HCT116 (cell line): ENCODE data around the gene SWT1. TPM values are rescaled to one million over a fixed set of nuclear protein-coding genes. Genes with fewer than 3 reads are reported as not detected.

Source experiments
- total RNA-seq: library from RNA; stranded (reverse); gene quantifications from one replicate; pipeline ENCODE4 v1.2.1, GENCODE V29; 2021; ENCODE audit not compliant: unreplicated experiment

Gene SWT1
- total RNA-seq, 1 experiment from 2014 or later, result 3.3 TPM

Other genes with a start within 250 kb of the SWT1 start
- 10.3 TPM for gene NIBAN1, start 182.7 kb upstream of the SWT1 start, total RNA-seq
- 39.1 TPM for gene RNF2, start 111.6 kb upstream of the SWT1 start, total RNA-seq
- 28.3 TPM for gene TRMT1L, start 214 bp upstream of the SWT1 start, total RNA-seq
- gene IVNS1ABP, start 160.1 kb downstream of the SWT1 start, total RNA-seq, result 57.9 TPM